Hepatocyte (in vitro differentiated cells): ENCODE data around the gene STXBP1. TPM values are rescaled to one million over a fixed set of nuclear protein-coding genes. Genes with fewer than 3 reads are reported as not detected.

Experiments
- DNase-seq: peaks from one replicate; pipeline ENCODE4 v3.0.0-alpha.2; 2016; ENCODE audit warnings: low spot score
- H2AFZ ChIP-seq: fragments of 200-600 bp; sonication (generic); 2 replicates; pipeline ENCODE4 v1.6.0; 2016; ENCODE audit warnings: antibody characterized with exemption, mild to moderate bottlenecking
- H3K27ac ChIP-seq: fragments of 200-600 bp; sonication (generic); 2 replicates; pipeline ENCODE4 v1.5.1; 2016; ENCODE audit warnings: mild to moderate bottlenecking
- H3K27me3 ChIP-seq: fragments of 200-600 bp; sonication (generic); 2 replicates; pipeline ENCODE4 v1.6.1; 2016
- H3K36me3 ChIP-seq: fragments of 200-600 bp; sonication (generic); replicated peaks from 2 replicates; pipeline ENCODE4 v1.5.1; 2016; ENCODE audit warnings: low read depth; ENCODE audit not compliant: insufficient read depth
- H3K4me1 ChIP-seq: fragments of 200-600 bp; sonication (generic); 2 replicates; pipeline ENCODE4 v1.5.1; 2016; ENCODE audit warnings: mild to moderate bottlenecking, moderate library complexity; ENCODE audit not compliant: insufficient read depth
- H3K4me2 ChIP-seq: fragments of 200-600 bp; sonication (generic); 2 replicates; pipeline ENCODE4 v1.6.0; 2016
- H3K4me3 ChIP-seq: fragments of 200-600 bp; sonication (generic); 2 replicates; pipeline ENCODE4 v1.5.1; 2016; ENCODE audit warnings: mild to moderate bottlenecking
- H3K79me2 ChIP-seq: fragments of 200-600 bp; sonication (generic); 2 replicates; pipeline ENCODE4 v1.6.0; 2017; ENCODE audit warnings: mild to moderate bottlenecking
- H3K9me2 ChIP-seq: fragments of 200-600 bp; sonication (generic); replicated peaks from 2 replicates; pipeline ENCODE4 v1.6.0; 2017; ENCODE audit warnings: mild to moderate bottlenecking; ENCODE audit not compliant: insufficient read depth
- H3K9me3 ChIP-seq: fragments of 200-600 bp; sonication (generic); 2 replicates; pipeline ENCODE4 v1.5.1; 2016; ENCODE audit warnings: low read depth, mild to moderate bottlenecking
- H4K20me1 ChIP-seq: fragments of 200-600 bp; sonication (generic); 2 replicates; pipeline ENCODE4 v1.6.0; 2016; ENCODE audit warnings: mild to moderate bottlenecking; ENCODE audit not compliant: insufficient read depth, poor library complexity, severe bottlenecking
- EZH2 ChIP-seq: fragments of 200-600 bp; sonication (generic); IDR thresholded peaks from 2 replicates; pipeline ENCODE4 v1.6.1; 2016; ENCODE audit warnings: antibody characterized with exemption, mild to moderate bottlenecking, borderline replicate concordance
- EZH2phosphoT487 ChIP-seq: fragments of 200-600 bp; sonication (generic); IDR thresholded peaks from one replicate; pipeline ENCODE4 v1.6.1; 2018; ENCODE audit warnings: antibody characterized with exemption, mild to moderate bottlenecking, low read depth, moderate library complexity; ENCODE audit not compliant: unreplicated experiment, severe bottlenecking
- WGBS: methylation state at CpG from one replicate; pipeline ENCODE4 v1.1.6; 2016; ENCODE audit warnings: low lambda C conversion rate; ENCODE audit errors: missing lambda C conversion rate; 5-methylcytosine and 5-hydroxymethylcytosine counted together
- polyA plus RNA-seq: library from polyadenylated mRNA; unstranded; fragments of >200 nt; fragmentation: Nextera tagmentation; extraction: Ambion mirVana; gene quantifications from 2 replicates; pipeline ENCODE4 v1.2.1, GENCODE V29; 2016
- total RNA-seq: library from RNA; depleted of rRNA; stranded (reverse); fragments of >200 nt; gene quantifications from 2 replicates; pipeline ENCODE4 v1.2.3, GENCODE V29; 2014
- TF ChIP-seq, protein P1 (sequence below): fragments of 200-600 bp; sonication (generic); IDR thresholded peaks from 2 replicates; pipeline ENCODE4 v1.5.1; 2016; ENCODE audit warnings: antibody characterized with exemption, mild to moderate bottlenecking; ENCODE audit not compliant: poor library complexity

Gene STXBP1
- total and polyA plus RNA-seq, 2 experiments from 2014 or later, result 22.6 to 27.6 TPM

DNA sequence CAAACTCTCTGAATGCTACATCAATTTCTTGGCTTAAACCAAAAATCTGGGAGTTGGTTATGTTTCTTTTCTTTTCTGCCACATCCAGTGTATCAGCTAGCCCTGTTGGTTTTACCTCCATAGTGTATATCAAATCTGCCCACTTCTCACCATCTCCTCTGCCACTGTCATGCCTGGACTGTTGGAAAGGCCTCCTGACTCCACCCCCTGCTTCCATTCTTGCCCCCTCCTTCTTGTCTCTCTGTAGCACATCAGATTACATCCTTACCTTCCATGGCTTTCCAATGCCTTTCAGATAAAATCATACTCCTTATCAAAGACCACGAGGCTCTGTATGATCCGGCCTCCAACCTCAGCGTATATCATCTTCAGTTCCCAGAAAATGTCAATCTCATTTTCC is 35.4 kb downstream of the STXBP1 start:
- Histone ChIP-seq H3K9me2 (no peaks in the 10 kb centered on the region), H3K27ac (no peak overlapping the region), H2AFZ (no peak overlapping the region), H3K4me3 (no peak overlapping the region), H3K79me2 (no peaks in the 10 kb centered on the region), H3K4me2 (no peak overlapping the region), H3K27me3 (no peaks in the 10 kb centered on the region), H3K36me3 (no peaks in the 10 kb centered on the region), H3K9me3 (no peaks in the 10 kb centered on the region), H3K4me1 (peaks cover under 1% of the 10 kb centered on the region), H4K20me1 (no peaks in the 10 kb centered on the region)
- TF ChIP-seq EZH2, result no peak
- TF ChIP-seq, protein P1, sequence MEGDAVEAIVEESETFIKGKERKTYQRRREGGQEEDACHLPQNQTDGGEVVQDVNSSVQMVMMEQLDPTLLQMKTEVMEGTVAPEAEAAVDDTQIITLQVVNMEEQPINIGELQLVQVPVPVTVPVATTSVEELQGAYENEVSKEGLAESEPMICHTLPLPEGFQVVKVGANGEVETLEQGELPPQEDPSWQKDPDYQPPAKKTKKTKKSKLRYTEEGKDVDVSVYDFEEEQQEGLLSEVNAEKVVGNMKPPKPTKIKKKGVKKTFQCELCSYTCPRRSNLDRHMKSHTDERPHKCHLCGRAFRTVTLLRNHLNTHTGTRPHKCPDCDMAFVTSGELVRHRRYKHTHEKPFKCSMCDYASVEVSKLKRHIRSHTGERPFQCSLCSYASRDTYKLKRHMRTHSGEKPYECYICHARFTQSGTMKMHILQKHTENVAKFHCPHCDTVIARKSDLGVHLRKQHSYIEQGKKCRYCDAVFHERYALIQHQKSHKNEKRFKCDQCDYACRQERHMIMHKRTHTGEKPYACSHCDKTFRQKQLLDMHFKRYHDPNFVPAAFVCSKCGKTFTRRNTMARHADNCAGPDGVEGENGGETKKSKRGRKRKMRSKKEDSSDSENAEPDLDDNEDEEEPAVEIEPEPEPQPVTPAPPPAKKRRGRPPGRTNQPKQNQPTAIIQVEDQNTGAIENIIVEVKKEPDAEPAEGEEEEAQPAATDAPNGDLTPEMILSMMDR, result no peak
- no peak for TF ChIP-seq EZH2phosphoT487
- 80% methylated on average over 3 of the region's 3 CpGs for WGBS
- DNase-seq, result no peak

DNA sequence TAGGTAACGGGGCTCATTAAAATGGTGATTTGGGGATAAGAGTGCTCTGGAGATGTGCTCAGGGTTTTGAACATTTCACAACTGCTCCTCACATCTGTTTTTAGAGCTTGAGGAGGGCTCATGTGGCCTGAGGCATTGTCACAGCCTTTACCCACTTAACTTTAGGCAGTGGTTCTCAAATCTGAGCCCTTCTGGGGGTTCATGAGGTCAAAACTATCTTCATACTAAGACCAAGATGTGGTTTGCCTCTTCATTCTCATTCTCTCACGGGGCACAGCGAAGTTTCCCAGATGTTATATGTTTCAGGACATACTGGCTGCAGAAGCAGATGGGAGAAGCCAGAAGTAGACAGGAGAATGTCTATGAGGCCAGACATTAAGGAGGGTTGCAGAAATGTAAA is 38.4 kb downstream of the STXBP1 start:
- WGBS, result 68% methylated on average over 3 of the region's 3 CpGs
- no peaks in the 10 kb centered on the region for H3K9me3 ChIP-seq
- H4K20me1 ChIP-seq, result no peaks in the 10 kb centered on the region
- no peaks in the 10 kb centered on the region for H3K9me2 ChIP-seq
- H3K36me3 ChIP-seq, result no peaks in the 10 kb centered on the region
- no peak overlapping the region for H3K4me2 ChIP-seq
- no peak overlapping the region for H3K4me3 ChIP-seq
- TF ChIP-seq EZH2phosphoT487 (no peak), EZH2 (no peak)
- TF ChIP-seq, protein P1, result no peak
- no peak overlapping the region for H2AFZ ChIP-seq
- no peaks in the 10 kb centered on the region for H3K27me3 ChIP-seq
- H3K79me2 ChIP-seq, result no peaks in the 10 kb centered on the region
- DNase-seq, result no peak
- no peaks in the 10 kb centered on the region for H3K4me1 ChIP-seq
- no peak overlapping the region for H3K27ac ChIP-seq

DNA sequence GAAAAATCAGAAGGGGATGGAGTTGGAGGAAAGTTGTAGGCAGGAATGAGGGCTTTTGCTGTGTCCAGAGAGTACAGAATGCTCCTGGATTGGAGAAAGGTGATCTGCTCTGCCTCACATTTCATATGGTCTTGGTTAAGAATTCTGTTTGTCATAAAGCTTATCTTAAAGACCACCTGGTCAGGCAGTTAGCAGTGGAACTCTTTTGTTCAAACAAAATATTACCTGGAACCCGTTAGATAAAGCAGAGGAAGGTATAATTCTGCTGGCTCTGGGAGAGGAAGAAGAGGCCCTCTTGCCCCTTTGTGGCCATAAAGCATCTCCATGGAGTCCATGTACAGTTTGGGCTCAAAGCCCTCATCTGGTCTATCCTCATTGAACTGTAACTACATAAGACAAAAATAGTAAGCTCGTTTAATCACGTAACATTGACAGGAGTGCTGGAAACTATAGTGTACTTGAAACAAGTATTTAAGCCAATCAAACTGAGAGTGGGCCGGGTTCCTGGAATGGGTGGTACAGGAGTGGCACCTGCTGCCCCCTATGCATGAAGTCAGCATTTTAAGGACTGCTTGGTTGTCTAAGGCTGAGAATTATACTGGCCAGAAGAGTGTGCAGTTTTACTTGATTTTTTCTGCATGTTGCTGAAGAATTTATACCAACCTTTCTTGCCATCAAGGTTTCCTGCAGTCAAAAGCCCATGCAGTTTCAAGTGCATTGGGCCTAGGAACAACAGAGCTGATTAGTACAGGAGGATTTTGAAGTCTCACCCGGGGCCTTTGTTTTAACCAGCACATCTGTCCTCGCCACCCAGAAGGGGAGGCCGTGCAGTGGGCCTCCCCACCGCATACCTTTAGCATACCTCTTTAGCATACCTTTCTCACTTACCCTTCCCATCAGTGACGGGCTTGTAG is 39.9 kb downstream of the STXBP1 start:
- no peaks in the 10 kb centered on the region for H3K9me3 ChIP-seq
- no peak for DNase-seq

More for the DNA sequence above, 39.9 kb downstream of the STXBP1 start:
- Histone ChIP-seq H3K79me2 (no peaks in the 10 kb centered on the region), H3K27me3 (no peaks in the 10 kb centered on the region), H3K4me1 (no peaks in the 10 kb centered on the region), H3K9me2 (no peaks in the 10 kb centered on the region), H2AFZ (no peak overlapping the region), H3K4me2 (no peak overlapping the region), H3K36me3 (no peaks in the 10 kb centered on the region), H3K27ac (no peak overlapping the region), H3K4me3 (no peak overlapping the region), H4K20me1 (no peaks in the 10 kb centered on the region)
- WGBS, result 70% methylated on average over 9 of the region's 9 CpGs
- TF ChIP-seq EZH2, result no peak
- TF ChIP-seq, protein P1, result no peak
- TF ChIP-seq EZH2phosphoT487, result no peak
